Spleen (tissue), 11 donors: Measurements from ENCODE around the gene MUSTN1. TPM values are rescaled to one million over a fixed set of nuclear protein-coding genes. Genes with fewer than 3 reads are reported as not detected.
A peak's percentile ranks its signal among the peaks of the same experiment; 100 is the strongest.

ENCODE experiments used
- DNase-seq: peaks from one replicate; pipeline ENCODE4 v3.0.0-alpha.2; 2020
- H3K27ac ChIP-seq, 8 donors: fragments of 200-600 bp; sonication (generic) in 7 of 8; 1 replicate in 4 of 8; 2 replicates in 4 of 8; pipeline versions ENCODE4 v1.5.0 to v1.8.0; 2016 to 2021; ENCODE audit warnings: inconsistent platforms in 4 of 8, mild to moderate bottlenecking in 4 of 8, moderate library complexity in 1 of 8
- H3K27me3 ChIP-seq, 7 donors: fragments of 200-600 bp; sonication (generic) in 6 of 7; replicated peaks in 1 of 7; 1 replicate in 4 of 7; 2 replicates in 3 of 7; pipeline versions ENCODE4 v1.5.0 to v1.8.0; 2016 to 2021; ENCODE audit warnings: inconsistent platforms in 3 of 7, mild to moderate bottlenecking in 1 of 7
- H3K36me3 ChIP-seq, 6 donors: fragments of 200-600 bp; sonication (generic) in 5 of 6; 1 replicate in 4 of 6; 2 replicates in 2 of 6; pipeline versions ENCODE4 v1.5.0 to v1.8.0; 2016 to 2021; ENCODE audit warnings: inconsistent platforms in 2 of 6
- H3K4me1 ChIP-seq, 6 donors: fragments of 200-600 bp; sonication (generic) in 5 of 6; 1 replicate in 3 of 6; 2 replicates in 3 of 6; pipeline versions ENCODE4 v1.5.0 to v1.8.0; 2016 to 2021; ENCODE audit warnings: inconsistent platforms in 3 of 6
- H3K4me3 ChIP-seq, 8 donors: fragments of 200-600 bp; sonication (generic) in 7 of 8; 1 replicate in 4 of 8; 2 replicates in 4 of 8; pipeline versions ENCODE4 v1.5.0 to v1.8.0; 2016 to 2021; ENCODE audit warnings: inconsistent platforms in 4 of 8, mild to moderate bottlenecking in 4 of 8, moderate library complexity in 2 of 8
- H3K9me3 ChIP-seq, 8 donors: fragments of 200-600 bp; sonication (generic) in 7 of 8; 1 replicate in 4 of 8; 2 replicates in 4 of 8; pipeline versions ENCODE4 v1.5.0 to v1.8.0; 2016 to 2021; ENCODE audit warnings: inconsistent platforms in 4 of 8
- POLR2A ChIP-seq, 3 donors: fragments of 450-650 bp; IDR thresholded peaks; one replicate each; pipeline ENCODE4 v1.5.1; 2017; ENCODE audit warnings: antibody characterized with exemption in 3 of 3, mild to moderate bottlenecking in 1 of 3
- POLR2AphosphoS5 ChIP-seq, 3 donors: sonication (generic); formaldehyde crosslinking; IDR thresholded peaks; one replicate each; pipeline ENCODE4 v1.5.1; 2017; ENCODE audit warnings: antibody characterized with exemption in 3 of 3
- WGBS, 5 donors: extraction: QIAGEN DNeasy Blood & Tissue Kit in 3 of 5; methylation state at CpG; one replicate each; pipeline versions ENCODE4 v1.1.5 to v1.1.7; 2013 to 2018; 5-methylcytosine and 5-hydroxymethylcytosine counted together
- intact Hi-C: fragments of 100-400 bp; cut with DNase I; formaldehyde crosslinking; loops from one replicate; pipeline ENCODE4 v1.15.0; 2023; ENCODE audit warnings: low total_unique reads
- polyA plus RNA-seq, 3 donors: library from polyadenylated mRNA; stranded (reverse); fragments of 200-250 nt; gene quantifications; one replicate each; pipeline ENCODE4 v1.2.1, GENCODE V29; 2013
- total RNA-seq, 7 donors: library from RNA; depleted of rRNA in 3 of 7; stranded (reverse); fragments of >200 nt in 3 of 7; fragmentation: NEBNext Ultra II Directional in 4 of 7; extraction: Animal tissue kit (Norgen Biotek cat#: 25700) in 4 of 7; gene quantifications; one replicate each; pipeline versions ENCODE4 v1.1.0 to v1.2.1, GENCODE V29; 2016 to 2021
- TF ChIP-seq, protein P1 (sequence below), 11 experiments: fragments of 200-600 bp in 7 of 11; fragments of 450-650 bp in 4 of 11; sonication (generic) in 4 of 11; IDR thresholded peaks in 8 of 11; conservative IDR thresholded peaks in 3 of 11; 1 replicate in 7 of 11; 2 replicates in 4 of 11; pipeline versions ENCODE4 v1.4.0 to v1.8.0; 2016 to 2021; ENCODE audit warnings: antibody characterized with exemption in 11 of 11, inconsistent platforms in 4 of 11, mild to moderate bottlenecking in 1 of 11
- donor health status: healthy with polysubstance abuse.
- donor health status: DM: no; HTN: no; CAD: no; lungs with moderate emphysema.
- donor health status: DM: no; HTN: no; CAD: no.
- donor health status: Bipolar disorder and iron deficiency.
- donor health status: healthy.
- donor health status: DM: no; HTN: no; CAD: no.
- donor health status: DM: yes; HTN: yes; CAD: no.

MUSTN1 gene
- total and polyA plus RNA-seq, 10 donors, result 2.5 to 17.8 (median 5.4) TPM; not detected in 2

DNA sequence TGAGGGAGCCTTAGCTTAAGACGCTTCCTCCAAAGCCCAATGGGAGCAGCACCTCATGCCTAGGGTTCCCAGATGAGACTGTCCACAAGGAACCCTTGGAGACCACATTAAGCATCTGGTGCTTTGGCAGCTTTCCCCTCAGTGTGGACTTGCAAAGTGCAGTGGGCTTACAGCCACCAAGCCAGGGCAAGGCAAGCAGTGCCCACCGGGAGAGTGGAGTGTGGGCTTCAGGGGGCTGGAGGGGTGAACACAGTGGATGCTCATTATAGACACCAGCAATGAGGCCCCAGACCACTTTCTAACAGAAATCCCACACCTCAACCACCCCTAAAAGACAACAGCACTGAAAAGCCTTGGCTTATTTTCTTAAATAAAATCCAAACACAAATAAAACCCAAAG lies 9.1 kb upstream of the MUSTN1 start:
- DNase-seq, result peak; percentile 32
- Histone ChIP-seq H3K27me3 (no peaks in the 10 kb centered on the region), H3K36me3 (peaks cover 0 to 86% (median 52%) of the 10 kb centered on the region in 6 donors), H3K4me3 (no peak overlapping the region), H3K4me1 (peaks cover 0 to 60% (median 14%) of the 10 kb centered on the region in 6 donors), H3K9me3 (no peaks in the 10 kb centered on the region), H3K27ac (peak overlapping the region in 3 of 8 donors; percentile 34 to 55 (median 40))
- TF ChIP-seq POLR2AphosphoS5 (IDR thresholded peaks at IDR 0.05) (no peak), POLR2A (IDR thresholded peaks at IDR 0.05) (no peak)
- TF ChIP-seq, protein P1, sequence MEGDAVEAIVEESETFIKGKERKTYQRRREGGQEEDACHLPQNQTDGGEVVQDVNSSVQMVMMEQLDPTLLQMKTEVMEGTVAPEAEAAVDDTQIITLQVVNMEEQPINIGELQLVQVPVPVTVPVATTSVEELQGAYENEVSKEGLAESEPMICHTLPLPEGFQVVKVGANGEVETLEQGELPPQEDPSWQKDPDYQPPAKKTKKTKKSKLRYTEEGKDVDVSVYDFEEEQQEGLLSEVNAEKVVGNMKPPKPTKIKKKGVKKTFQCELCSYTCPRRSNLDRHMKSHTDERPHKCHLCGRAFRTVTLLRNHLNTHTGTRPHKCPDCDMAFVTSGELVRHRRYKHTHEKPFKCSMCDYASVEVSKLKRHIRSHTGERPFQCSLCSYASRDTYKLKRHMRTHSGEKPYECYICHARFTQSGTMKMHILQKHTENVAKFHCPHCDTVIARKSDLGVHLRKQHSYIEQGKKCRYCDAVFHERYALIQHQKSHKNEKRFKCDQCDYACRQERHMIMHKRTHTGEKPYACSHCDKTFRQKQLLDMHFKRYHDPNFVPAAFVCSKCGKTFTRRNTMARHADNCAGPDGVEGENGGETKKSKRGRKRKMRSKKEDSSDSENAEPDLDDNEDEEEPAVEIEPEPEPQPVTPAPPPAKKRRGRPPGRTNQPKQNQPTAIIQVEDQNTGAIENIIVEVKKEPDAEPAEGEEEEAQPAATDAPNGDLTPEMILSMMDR (IDR thresholded peaks at IDR 0.05 in 8 of 11, conservative IDR thresholded peaks at IDR 0.05 in 3 of 11), result no peak
- intact Hi-C loops, result no loop called here
- 92 to 100% (median 94%) methylated on average over 2 of the region's 2 CpGs for WGBS, 5 donors

DNA sequence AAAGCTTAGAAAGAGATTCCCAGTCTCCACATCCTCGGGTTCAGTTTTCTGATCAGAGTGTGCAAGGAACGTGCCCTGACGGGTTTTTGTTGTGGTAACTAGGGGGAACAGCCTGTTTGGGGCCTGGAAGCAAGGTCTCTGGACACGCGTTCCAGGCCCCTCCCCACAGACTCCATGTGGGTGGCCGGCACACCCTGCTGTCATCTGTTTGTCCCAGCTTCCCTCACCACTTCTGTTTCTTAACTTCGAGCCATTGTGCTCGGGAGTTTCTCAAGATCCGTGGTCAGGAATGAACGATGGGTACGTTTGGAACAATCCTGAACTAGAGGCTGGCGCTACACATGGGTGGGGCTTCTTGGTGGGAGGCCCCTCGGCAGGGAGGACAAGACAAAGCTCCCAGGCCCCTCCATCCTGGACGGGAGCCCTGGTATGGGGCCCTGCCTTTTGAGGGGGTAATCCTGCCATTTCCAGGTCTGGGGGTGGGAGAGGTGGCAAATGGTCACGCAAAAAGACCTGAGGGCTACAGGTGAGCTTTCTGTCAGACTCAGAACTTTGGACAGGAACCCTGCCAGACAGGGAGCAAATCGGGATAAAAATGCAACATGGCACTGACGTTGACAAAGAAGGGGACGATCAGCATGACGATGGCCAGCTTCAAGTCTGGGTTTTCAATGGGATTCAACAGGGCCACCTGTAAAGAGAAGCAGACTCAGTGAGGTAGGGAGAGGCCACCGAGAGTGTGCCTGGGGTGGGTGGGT lies 8.5 kb upstream of the MUSTN1 start:
- 64 to 85% (median 72%) methylated on average over 20 of the region's 20 CpGs for WGBS, 5 donors
- H3K36me3 ChIP-seq, result peaks cover 0 to 86% (median 46%) of the 10 kb centered on the region in 6 donors
- H3K27ac ChIP-seq, result peak overlapping the region in 2 of 8 donors; percentile 30 to 55
- intact Hi-C loops, result no loop called here
- peak; percentile 56 for DNase-seq
- no peaks in the 10 kb centered on the region for H3K27me3 ChIP-seq
- no peak overlapping the region for H3K4me3 ChIP-seq
- H3K4me1 ChIP-seq, result peaks cover 0 to 66% (median 18%) of the 10 kb centered on the region in 6 donors
- TF ChIP-seq POLR2AphosphoS5 (IDR thresholded peaks at IDR 0.05) (no peak), POLR2A (IDR thresholded peaks at IDR 0.05) (no peak)
- TF ChIP-seq, protein P1 (IDR thresholded peaks at IDR 0.05 in 8 of 11, conservative IDR thresholded peaks at IDR 0.05 in 3 of 11), result no peak
- no peaks in the 10 kb centered on the region for H3K9me3 ChIP-seq

DNA sequence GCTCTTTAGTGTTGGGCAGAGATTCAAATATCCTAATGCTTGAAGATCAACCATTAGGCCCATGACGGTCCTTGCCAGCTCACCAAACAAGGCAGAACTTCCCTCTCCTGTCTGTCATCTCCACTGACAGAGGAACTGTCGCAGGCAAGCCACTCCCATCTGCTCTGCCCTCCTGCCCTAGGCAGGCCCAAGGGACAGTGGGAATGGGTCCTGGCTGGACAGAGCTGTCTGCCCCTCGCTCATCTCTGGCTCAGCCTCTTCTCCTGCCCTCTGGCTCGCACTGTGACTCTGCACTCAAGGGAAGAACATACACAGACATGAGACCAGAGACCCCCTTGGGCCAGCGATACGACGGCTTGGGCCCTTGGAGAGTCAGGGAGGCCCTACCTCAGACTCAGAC lies 7.6 kb upstream of the MUSTN1 start:
- H3K4me3 ChIP-seq, result no peak overlapping the region
- peak; percentile 69 for DNase-seq
- TF ChIP-seq POLR2A (IDR thresholded peaks at IDR 0.05) (no peak), POLR2AphosphoS5 (IDR thresholded peaks at IDR 0.05) (no peak)
- TF ChIP-seq, protein P1 (IDR thresholded peaks at IDR 0.05 in 8 of 11, conservative IDR thresholded peaks at IDR 0.05 in 3 of 11), result no peak
- peak overlapping the region in 2 of 8 donors; percentile 30 to 55 for H3K27ac ChIP-seq
- intact Hi-C loops, result no loop called here
- WGBS, 5 donors, result 71 to 84% (median 80%) methylated on average over 7 of the region's 7 CpGs
- no peaks in the 10 kb centered on the region for H3K9me3 ChIP-seq
- H3K4me1 ChIP-seq, result peaks cover 0 to 73% (median 19%) of the 10 kb centered on the region in 6 donors
- peaks cover 0 to 86% (median 42%) of the 10 kb centered on the region in 6 donors for H3K36me3 ChIP-seq
- no peaks in the 10 kb centered on the region for H3K27me3 ChIP-seq

GRCh38 chr3:52841981-52842340 lies 7.1 kb upstream of the MUSTN1 start:
- intact Hi-C loops, result no loop called here
- TF ChIP-seq POLR2A (IDR thresholded peaks at IDR 0.05) (no peak), POLR2AphosphoS5 (IDR thresholded peaks at IDR 0.05) (no peak)
- TF ChIP-seq, protein P1 (IDR thresholded peaks at IDR 0.05 in 8 of 11, conservative IDR thresholded peaks at IDR 0.05 in 3 of 11), result no peak
- WGBS, 5 donors, result 69 to 85% (median 80%) methylated on average over 12 of the region's 12 CpGs
- Histone ChIP-seq H3K36me3 (peaks cover 0 to 86% (median 42%) of the 10 kb centered on the region in 6 donors), H3K9me3 (no peaks in the 10 kb centered on the region), H3K27ac (peak overlapping the region in 1 of 8 donors; percentile 55), H3K4me3 (no peak overlapping the region), H3K27me3 (no peaks in the 10 kb centered on the region), H3K4me1 (peaks cover 0 to 71% (median 18%) of the 10 kb centered on the region in 6 donors)
- DNase-seq, result peak; percentile 45
